Measurements from ENCODE around the gene TM4SF5.

The TM4SF5 gene

GRCh38 chr17:4741544-4741943 is 30.1 kb upstream of the TM4SF5 start:
- no peak for DNase-seq (ENCODE audit: extremely low read depth, low read depth)
- no peak for TF ChIP-seq CTCF (IDR thresholded peaks at IDR 0.05; ENCODE audit: low read depth, low read length)

- no peak for TF ChIP-seq CTCF (IDR thresholded peaks at IDR 0.05; ENCODE audit: low read depth, low read length)
- no peak for DNase-seq (ENCODE audit: extremely low read depth, low read depth)
Observed at GRCh38 chr17:4742133-4742532, 29.6 kb upstream of the TM4SF5 start.

- no peak for DNase-seq (ENCODE audit: extremely low read depth, low read depth)
- TF ChIP-seq CTCF (IDR thresholded peaks at IDR 0.05; ENCODE audit: low read depth, low read length), result no peak
Observed at GRCh38 chr17:4742629-4743028, 29.1 kb upstream of the TM4SF5 start.

GRCh38 chr17:4743216-4743615 is 28.5 kb upstream of the TM4SF5 start:
- DNase-seq (ENCODE audit: extremely low read depth, low read depth), result no peak
- no peak for TF ChIP-seq CTCF (IDR thresholded peaks at IDR 0.05; ENCODE audit: low read depth, low read length)

- no peak for TF ChIP-seq CTCF (IDR thresholded peaks at IDR 0.05; ENCODE audit: low read depth, low read length)
Observed at GRCh38 chr17:4743898-4744297, 27.8 kb upstream of the TM4SF5 start.

GRCh38 chr17:4744999-4745969 is 26.4 kb upstream of the TM4SF5 start:
- no peak for TF ChIP-seq CTCF (IDR thresholded peaks at IDR 0.05; ENCODE audit: low read depth, low read length)
- DNase-seq (ENCODE audit: extremely low read depth, low read depth), result no peak

More at GRCh38 chr17:4743898-4744297, 27.8 kb upstream of the TM4SF5 start:
- DNase-seq (ENCODE audit: extremely low read depth, low read depth), result no peak

GRCh38 chr17:4747847-4748246 is 23.8 kb upstream of the TM4SF5 start:
- no peak for TF ChIP-seq CTCF (IDR thresholded peaks at IDR 0.05; ENCODE audit: low read depth, low read length)
- no peak for DNase-seq (ENCODE audit: extremely low read depth, low read depth)
